HG03064 (cell line): ENCODE measurements around the gene LARP6.
"Not testable (repeated sequence)": the region's sequence is repeated elsewhere in the genome, so short reads cannot be mapped to it uniquely, and the experiment has no call there.

Experiments used
- ATAC-seq: cut with Tn5 transposase; IDR thresholded peaks from one replicate; pipeline ENCODE4 v1.9.1; 2021; ENCODE audit warnings: low read depth; ENCODE audit not compliant: unreplicated experiment

LARP6 gene

GRCh38 chr15:70831094-70831911 lies 22.7 kb downstream of the LARP6 start:
- ATAC-seq, result no peak

GRCh38 chr15:70830615-70831014 lies 23.3 kb downstream of the LARP6 start:
- ATAC-seq, result no peak

GRCh38 chr15:70829371-70830166 lies 24.4 kb downstream of the LARP6 start:
- ATAC-seq, result no peak

GRCh38 chr15:70827721-70828120 lies 26.2 kb downstream of the LARP6 start:
- ATAC-seq, result no peak

GRCh38 chr15:70826634-70827033 lies 27.3 kb downstream of the LARP6 start:
- ATAC-seq, result no peak

GRCh38 chr15:70825841-70826240 lies 28.1 kb downstream of the LARP6 start:
- ATAC-seq, result no peak

GRCh38 chr15:70823196-70823595 lies 30.8 kb downstream of the LARP6 start:
- ATAC-seq, result no peak

DNA sequence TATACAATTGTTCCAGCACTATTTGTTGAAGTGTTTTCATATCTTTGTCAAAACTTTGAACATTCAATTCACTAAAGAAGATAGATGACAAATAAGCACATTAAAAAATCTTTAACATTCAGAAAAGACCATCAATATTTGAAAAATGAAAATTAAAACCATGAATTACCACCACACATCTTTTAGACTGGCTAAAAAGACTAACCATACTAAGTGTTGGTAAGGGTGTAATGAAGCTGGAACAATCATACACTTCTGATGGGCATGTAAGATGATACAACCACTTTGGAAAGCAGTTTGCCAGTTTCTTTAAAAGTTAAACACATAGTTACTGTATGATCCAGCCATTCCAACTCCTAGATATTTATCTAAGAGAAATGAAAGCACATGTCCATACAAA lies 33.7 kb downstream of the LARP6 start:
- no peak for ATAC-seq

DNA sequence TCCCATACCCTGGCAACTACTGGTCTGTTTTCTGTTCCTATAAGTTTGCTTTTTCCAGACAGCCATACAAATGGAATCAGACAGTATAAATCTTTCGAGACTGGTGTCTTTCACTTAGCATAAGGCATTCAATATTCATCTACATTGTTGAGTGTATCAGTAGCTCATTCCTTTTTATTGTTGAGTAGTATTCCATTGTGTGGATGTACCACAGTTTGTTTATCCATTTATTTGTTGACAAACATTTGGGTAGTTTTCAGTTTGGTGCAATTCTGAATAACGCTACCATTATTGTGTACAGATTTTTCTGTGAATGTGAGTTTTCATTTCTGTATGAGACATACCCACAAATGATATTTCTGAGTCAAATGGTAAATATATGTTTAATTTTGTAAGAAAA lies 35.4 kb downstream of the LARP6 start:
- ATAC-seq, result no peak

DNA sequence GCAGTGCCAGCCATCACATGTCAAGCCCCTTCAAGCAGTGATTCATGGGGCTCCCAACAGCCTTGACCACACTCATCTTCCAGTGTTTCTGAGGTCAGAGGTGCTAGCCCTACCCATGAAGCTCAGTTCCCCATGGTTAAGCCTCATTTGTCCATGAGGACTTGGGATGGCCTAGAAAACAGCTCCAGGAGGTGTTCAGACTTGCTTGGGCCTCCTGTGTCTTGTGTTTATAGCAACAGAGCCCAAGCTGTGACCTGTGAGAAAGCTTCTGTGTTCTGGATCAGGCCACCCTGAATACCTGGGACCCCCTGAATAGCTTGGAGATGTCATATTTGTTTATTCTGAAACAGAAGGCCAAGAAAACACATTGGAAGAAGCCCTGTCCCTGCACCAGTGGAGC lies 36.7 kb downstream of the LARP6 start:
- ATAC-seq, result no peak

DNA sequence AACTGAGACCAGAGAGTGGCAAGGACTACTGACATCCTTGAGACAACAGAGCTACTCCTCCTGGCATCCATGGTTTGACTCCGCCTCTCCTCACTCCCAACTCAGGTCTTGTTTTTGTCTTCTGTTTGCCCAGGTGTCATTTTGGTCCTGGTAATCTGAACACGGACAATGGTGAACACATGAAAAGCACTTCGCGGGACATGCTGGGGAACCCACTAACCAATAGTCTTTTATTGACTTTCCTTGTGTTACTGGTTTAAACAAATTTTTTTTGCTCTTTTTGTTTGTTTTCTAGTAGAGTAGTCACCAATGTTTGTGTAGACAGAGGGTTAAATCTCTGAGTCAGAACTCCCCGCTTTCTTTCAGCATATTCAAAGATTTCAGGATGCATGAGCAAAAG lies 38.4 kb downstream of the LARP6 start:
- no peak for ATAC-seq

GRCh38 chr15:70815011-70815410 lies 38.9 kb downstream of the LARP6 start:
- not testable (repeated sequence) for ATAC-seq

DNA sequence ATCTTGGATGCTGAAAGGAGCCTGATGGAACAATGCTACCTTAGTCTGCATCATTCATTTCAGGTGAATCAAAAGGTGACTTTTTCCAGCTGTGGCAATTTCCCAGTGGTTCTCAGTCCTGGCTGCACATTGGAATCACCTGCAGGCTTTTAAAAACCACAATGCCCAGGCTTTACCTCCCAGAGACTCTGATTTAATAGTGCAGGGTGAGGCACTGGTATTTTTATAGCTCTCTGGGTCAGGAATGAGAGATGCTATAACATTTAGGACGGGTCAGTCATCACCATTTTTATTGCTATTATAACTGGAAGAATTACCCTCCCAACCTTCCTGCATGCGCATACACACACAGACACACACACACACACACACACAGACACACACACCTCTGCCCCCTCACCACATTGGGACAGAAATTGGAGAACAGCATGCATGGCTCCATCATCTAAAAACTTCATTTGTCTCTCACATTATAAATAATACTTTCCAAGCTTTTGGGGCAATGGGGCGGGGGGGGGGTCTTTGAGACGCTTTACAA lies 41.1 kb downstream of the LARP6 start:
- ATAC-seq, result no peak

GRCh38 chr15:70810916-70811578 lies 42.9 kb downstream of the LARP6 start:
- ATAC-seq, result no peak

DNA sequence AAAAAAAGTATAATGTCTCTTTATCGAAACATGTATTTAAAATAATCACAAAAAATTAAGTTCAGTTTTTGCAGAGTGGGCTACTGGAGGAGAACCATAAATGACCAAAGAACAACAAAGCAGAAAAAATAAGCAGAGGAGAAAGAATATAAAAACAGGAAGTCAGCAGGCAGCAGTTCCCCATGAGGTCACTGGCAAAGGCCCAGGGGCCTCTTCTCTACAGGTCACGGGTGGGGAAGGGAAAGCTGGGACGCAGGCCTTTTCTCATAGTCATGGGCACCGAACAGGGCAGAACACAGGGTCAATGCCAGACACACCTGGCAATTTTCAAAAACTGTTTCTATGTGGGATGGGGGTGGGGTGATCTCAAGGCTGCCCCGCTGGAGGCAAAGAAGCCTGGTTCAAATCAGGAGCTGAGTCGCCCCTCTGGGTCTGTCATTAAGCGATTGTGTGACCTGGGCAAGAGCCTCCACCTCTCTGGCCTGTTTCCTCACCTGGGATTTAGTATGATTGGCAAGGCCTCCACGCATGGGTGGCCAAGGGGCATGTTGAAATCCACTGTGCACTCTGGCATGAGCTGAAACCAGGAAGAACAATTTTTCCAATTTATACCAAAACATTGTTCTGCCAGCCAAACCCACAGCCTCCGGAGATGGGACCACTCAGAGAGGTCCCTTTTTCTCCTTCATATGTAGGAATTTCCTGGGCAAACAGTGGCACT lies 46.8 kb downstream of the LARP6 start:
- ATAC-seq, result no peak

DNA sequence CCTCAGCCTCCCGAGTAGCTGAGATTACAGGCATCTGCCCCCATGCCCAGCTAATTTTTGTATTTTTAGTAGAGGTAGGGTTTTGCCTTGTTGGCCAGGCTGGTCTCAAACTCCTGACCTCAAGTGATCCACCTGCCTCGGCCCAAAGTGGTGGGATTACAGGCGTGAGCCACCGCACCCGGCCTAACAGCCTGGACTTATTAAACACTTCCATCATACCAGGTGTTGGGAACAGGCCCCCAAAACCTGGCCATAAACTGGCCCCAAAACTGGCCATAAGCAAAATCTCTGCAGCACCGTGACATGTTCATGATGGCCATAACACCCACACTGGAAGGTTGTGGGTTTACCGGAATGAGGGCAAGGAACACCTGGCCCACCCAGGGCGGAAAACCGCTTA lies 49.6 kb downstream of the LARP6 start:
- ATAC-seq, result not testable (repeated sequence)

- ATAC-seq, result no peak
Observed at GRCh38 chr15:70802629-70803028, 51.3 kb downstream of the LARP6 start.

- no peak for ATAC-seq
Observed at GRCh38 chr15:70801109-70801508, 52.8 kb downstream of the LARP6 start.

GRCh38 chr15:70799667-70800450 lies 54.1 kb downstream of the LARP6 start:
- ATAC-seq, result no peak

GRCh38 chr15:70797464-70797863 lies 56.5 kb downstream of the LARP6 start:
- no peak for ATAC-seq
